GM18858 (cell line): Measurements from ENCODE around the gene CHIA.
A peak's percentile ranks its signal among the peaks of the same experiment; 100 is the strongest.
"Not testable (repeated sequence)": the region's sequence is repeated elsewhere in the genome, so short reads cannot be mapped to it uniquely, and the experiment has no call there.

Experiments
- ATAC-seq: cut with Tn5 transposase; IDR thresholded peaks from one replicate; pipeline ENCODE4 v1.9.1; 2021; ENCODE audit not compliant: unreplicated experiment

The CHIA gene

GRCh38 chr1:111283838-111284237 is 6.8 kb upstream of the CHIA start:
- no peak for ATAC-seq

GRCh38 chr1:111285879-111286278 is 4.8 kb upstream of the CHIA start:
- ATAC-seq: no peak

GRCh38 chr1:111286912-111287311 is 3.7 kb upstream of the CHIA start:
- ATAC-seq: no peak

- ATAC-seq: no peak
Measured at GRCh38 chr1:111289371-111289770, 1.3 kb upstream of the CHIA start.

GRCh38 chr1:111290104-111290503 is 547 bp upstream of the CHIA start:
- ATAC-seq: no peak

- no peak for ATAC-seq
Measured at GRCh38 chr1:111294390-111294789, 3.7 kb downstream of the CHIA start.

GRCh38 chr1:111302374-111302773 is 11.7 kb downstream of the CHIA start:
- no peak for ATAC-seq

GRCh38 chr1:111309690-111310089 is 19.0 kb downstream of the CHIA start:
- ATAC-seq: no peak

- ATAC-seq: no peak
Measured at GRCh38 chr1:111318523-111318922, 27.9 kb downstream of the CHIA start.

GRCh38 chr1:111320066-111320879 is 29.6 kb downstream of the CHIA start:
- no peak for ATAC-seq

GRCh38 chr1:111323231-111323630 is 32.6 kb downstream of the CHIA start:
- ATAC-seq: no peak

GRCh38 chr1:111332190-111332589 is 41.5 kb downstream of the CHIA start:
- no peak for ATAC-seq

- ATAC-seq: no peak
Measured at GRCh38 chr1:111334169-111334568, 43.5 kb downstream of the CHIA start.

GRCh38 chr1:111335214-111335877 is 44.7 kb downstream of the CHIA start:
- not testable (repeated sequence) for ATAC-seq

- ATAC-seq: not testable (repeated sequence)
Measured at GRCh38 chr1:111338849-111339248, 48.2 kb downstream of the CHIA start.

GRCh38 chr1:111346089-111346885 is 55.6 kb downstream of the CHIA start:
- ATAC-seq: peak; percentile 82

GRCh38 chr1:111347026-111347425 is 56.4 kb downstream of the CHIA start:
- no peak for ATAC-seq

- ATAC-seq: no peak
Measured at GRCh38 chr1:111351700-111352099, 61.0 kb downstream of the CHIA start.

- no peak for ATAC-seq
Measured at GRCh38 chr1:111354584-111354983, 63.9 kb downstream of the CHIA start.

GRCh38 chr1:111358964-111359363 is 68.3 kb downstream of the CHIA start:
- no peak for ATAC-seq

- no peak for ATAC-seq
Measured at GRCh38 chr1:111359376-111359775, 68.7 kb downstream of the CHIA start.

GRCh38 chr1:111360257-111360656 is 69.6 kb downstream of the CHIA start:
- ATAC-seq: not testable (repeated sequence)
